ELR (cell line): ENCODE data around the gene CDKN2AIP.

Experiments used
- DNase-seq: peaks from one replicate; pipeline ENCODE4 v3.0.0-alpha.2; 2015; ENCODE audit warnings: low read depth

The CDKN2AIP gene, protein sequence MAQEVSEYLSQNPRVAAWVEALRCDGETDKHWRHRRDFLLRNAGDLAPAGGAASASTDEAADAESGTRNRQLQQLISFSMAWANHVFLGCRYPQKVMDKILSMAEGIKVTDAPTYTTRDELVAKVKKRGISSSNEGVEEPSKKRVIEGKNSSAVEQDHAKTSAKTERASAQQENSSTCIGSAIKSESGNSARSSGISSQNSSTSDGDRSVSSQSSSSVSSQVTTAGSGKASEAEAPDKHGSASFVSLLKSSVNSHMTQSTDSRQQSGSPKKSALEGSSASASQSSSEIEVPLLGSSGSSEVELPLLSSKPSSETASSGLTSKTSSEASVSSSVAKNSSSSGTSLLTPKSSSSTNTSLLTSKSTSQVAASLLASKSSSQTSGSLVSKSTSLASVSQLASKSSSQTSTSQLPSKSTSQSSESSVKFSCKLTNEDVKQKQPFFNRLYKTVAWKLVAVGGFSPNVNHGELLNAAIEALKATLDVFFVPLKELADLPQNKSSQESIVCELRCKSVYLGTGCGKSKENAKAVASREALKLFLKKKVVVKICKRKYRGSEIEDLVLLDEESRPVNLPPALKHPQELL

GRCh38 chr4:183444214-183445096, at the start of gene CDKN2AIP:
TSS of gene CDKN2AIP (plus strand) at chr4:183444636. CDS start at chr4:183444798, 162 bp downstream.
- peak; percentile 92 for DNase-seq

- no peak for DNase-seq
Observed at GRCh38 chr4:183395395-183395794, 49.0 kb upstream of the CDKN2AIP start.

- DNase-seq: peak; percentile 20
Observed at GRCh38 chr4:183396227-183396637, 48.2 kb upstream of the CDKN2AIP start.

DNA sequence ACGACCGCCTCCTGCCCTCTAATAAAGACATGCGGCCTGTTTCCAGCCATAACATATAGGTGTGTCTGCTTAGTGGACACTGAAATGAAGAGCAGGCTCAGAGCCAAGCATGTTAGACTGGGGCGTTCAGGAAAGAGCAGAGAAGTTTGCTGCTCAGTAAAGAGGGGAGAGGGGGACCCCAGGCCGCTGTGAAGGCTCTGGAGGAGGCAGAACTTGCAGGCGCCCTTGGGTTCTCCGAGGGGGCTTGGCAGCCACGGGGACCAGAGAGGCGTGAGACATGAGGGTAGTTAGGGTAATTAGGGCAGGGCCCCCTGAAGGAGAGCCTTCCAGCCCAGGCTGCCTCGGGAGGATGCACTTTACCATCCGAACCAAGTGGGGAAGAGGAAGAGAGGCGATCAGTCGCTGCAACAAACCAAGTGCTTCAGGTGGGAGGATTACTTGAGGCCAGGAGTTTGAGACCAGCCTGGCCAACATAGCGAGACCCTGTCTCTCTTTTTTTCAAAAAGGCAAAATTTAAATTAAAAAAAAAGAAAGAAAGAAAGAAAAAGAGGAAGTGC, 46.6 kb upstream of the CDKN2AIP start:
- no peak for DNase-seq

- peak; percentile 84 for DNase-seq
Observed at GRCh38 chr4:183398298-183399125, 45.9 kb upstream of the CDKN2AIP start.

DNA sequence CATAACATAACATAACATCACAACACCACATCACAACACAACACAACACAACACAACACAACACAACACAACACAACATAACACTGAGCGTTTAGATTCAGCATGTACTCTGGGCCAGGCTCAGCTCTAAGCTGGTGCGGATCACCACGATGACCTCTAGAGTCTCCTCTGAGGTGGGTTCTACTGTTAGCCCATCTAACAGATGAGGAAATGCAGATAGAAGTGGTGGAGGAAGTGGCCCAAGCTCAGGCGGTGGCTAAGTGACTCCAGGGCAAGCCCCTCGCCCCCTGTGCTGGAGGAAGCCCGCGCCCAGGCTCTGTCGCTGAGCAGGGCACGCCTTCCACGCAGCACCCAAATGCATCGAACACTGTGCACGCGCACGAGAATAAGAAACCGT, 45.3 kb upstream of the CDKN2AIP start:
- DNase-seq: no peak

GRCh38 chr4:183399616-183400015, 44.8 kb upstream of the CDKN2AIP start:
- no peak for DNase-seq

DNA sequence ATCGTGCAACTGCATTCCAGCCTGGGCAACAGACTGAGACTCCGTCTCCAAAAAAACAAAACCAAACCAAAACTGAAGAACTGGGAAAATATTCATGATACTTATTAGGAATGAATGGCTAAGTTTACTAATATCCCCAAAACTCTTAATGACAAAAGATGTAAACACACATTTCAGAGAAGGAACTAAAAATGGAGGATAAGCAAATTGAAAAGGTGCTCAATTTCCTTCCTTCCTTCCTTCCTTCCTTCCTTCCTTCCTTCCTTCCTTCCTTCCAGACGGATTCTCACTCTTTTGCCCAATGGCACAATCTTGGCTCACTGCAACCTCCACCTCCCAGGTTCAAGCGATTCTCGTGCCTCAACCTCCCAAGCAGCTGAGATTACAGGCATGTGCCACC, 44.4 kb upstream of the CDKN2AIP start:
- DNase-seq: no peak

- peak; percentile 14 for DNase-seq
Observed at GRCh38 chr4:183401473-183401872, 43.0 kb upstream of the CDKN2AIP start.

DNA sequence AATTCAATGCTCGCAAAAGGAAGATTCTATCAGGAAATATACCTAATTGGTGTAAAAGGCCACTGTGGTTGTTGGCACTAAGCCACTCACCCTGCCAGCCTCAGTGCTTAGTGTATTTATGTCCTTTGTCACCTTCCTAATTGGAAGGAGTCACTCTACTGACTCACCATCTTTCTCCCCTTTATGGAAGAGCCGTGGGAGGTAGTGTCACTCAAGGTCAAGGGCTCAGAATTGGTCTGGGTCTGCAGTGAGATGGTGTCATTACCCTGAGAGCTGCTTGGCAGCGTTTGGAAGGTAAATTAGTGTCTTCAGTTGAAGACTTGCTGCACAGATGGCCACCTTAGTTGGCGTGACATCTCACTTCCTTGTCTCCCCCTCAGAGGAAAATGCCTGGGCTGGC, 41.7 kb upstream of the CDKN2AIP start:
- no peak for DNase-seq

DNA sequence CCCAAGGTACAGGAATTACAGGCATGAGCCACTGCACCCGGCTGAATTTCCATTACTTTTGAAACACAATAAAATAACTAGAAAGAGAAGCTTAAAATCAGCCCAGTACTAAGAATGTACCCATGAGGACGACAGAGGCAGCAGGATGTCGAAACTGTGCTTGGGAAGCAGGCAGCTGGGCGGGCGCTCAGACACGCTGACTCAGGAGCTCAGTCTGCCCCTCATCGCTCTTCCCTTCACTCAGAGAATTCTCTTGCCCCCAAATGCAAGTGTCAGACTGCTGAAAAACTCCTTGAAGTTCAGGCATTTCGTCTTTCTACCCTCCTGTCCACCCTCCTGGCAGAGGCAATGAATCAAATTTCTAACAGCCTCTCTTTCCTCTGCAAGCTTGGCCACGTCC, 41.0 kb upstream of the CDKN2AIP start:
- DNase-seq: no peak

DNA sequence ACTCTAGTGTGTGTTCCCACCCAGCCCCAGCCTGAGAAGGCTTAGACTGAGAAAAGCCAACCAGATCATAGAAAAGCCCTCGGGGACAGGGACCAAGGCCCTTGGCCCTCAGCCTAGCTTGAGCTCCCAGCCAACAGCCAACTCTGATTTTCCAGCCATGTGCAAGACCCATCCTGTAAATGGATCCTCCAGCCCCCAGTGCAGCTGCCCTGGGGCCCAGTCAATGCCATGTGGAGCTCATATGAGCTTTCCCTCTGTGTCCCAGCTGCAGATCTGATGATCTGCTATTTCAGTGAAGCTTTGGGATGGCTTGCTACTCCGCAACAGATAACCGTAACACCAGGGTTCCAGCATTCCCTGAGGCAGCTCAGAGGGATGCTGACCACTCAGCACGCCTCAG, 40.5 kb upstream of the CDKN2AIP start:
- DNase-seq: no peak

- no peak for DNase-seq
Observed at GRCh38 chr4:183405303-183405702, 39.1 kb upstream of the CDKN2AIP start.

DNA sequence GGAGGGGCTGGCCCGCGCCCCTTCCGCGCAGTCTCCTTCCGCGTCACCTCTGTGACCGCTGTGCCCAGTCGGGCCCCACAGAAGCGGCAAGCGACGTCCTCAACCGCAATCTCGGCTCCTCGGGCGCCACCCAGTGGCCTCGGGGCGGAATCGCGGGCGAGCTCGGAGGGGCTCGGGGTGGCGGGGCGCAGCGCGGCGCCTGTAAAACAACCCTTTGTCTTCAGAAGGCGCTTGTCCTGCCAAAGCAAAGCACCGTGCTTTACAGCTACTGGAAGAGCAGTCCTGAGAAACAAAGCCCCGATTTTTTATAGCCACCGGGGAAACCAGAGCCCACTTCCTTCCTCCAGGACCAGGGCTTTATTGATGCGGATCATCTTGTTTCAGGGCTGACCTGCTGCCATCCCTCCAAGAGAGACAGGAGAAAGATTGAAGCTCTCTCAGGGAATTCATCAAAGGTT, 37.3 kb upstream of the CDKN2AIP start:
- peak; percentile 74 for DNase-seq

DNA sequence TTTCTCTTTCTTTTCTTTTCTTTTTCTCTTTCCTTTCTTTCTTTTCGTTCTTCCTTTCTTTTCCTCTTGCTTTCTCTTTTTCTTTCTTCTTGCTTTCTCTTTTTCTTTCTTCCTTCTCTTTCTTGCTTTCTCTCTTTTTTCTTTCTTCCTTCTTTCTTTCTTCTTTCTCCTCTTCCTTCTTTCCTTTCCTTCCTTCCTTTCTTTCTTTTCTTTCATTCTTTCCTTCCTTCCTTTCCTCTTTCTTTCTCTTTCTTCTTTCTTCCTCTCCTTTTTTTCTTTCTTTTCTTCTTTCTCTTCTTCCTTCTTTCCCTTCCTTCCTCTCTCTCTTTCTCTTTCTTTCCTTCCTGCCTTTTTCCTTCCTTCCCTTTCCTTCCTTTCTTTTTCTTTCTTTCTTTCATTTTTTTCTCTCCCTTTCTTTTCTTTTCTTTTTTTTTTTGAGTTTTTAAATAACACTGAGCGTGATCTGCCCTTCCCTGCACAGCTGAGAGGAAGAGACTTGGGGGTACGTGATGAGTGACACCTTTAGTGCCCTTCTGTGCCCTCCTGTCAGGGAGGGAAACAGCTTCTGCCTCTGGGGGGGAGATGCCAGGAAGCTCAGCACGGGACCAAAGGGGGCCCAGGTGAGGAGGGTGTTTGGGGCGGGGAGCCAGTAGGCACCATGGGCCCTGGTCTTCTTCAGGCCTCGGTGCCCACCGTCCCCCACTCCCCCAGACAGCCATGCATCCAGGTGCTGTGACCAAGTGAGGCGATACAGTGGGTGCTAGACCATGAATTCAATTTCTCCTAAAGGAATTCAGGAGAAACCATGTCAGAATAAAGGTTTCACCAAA, 36.6 kb upstream of the CDKN2AIP start:
- DNase-seq: no peak

GRCh38 chr4:183408796-183409195, 35.6 kb upstream of the CDKN2AIP start:
- no peak for DNase-seq

GRCh38 chr4:183409483-183409882, 35.0 kb upstream of the CDKN2AIP start:
- no peak for DNase-seq

DNA sequence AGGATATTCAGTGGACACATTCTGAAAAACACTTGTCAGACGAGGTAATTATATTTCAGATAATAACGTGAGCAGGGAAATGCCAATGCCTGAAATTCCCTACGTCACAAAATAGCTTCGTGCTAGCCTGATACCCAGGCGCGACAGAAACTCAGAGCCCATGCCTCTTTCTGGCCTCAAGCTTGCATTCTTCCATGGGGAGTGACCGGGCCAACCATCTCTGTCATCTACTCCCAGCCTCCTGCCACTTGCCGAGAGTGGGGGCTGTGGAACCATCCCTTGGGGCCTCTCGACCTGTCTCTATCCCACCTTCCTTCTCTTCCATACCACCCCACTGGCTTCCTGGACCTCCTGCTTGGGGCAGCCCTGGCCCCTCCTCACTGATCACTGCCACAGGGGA, 34.5 kb upstream of the CDKN2AIP start:
- no peak for DNase-seq

GRCh38 chr4:183411291-183411861, 33.1 kb upstream of the CDKN2AIP start:
- no peak for DNase-seq

DNA sequence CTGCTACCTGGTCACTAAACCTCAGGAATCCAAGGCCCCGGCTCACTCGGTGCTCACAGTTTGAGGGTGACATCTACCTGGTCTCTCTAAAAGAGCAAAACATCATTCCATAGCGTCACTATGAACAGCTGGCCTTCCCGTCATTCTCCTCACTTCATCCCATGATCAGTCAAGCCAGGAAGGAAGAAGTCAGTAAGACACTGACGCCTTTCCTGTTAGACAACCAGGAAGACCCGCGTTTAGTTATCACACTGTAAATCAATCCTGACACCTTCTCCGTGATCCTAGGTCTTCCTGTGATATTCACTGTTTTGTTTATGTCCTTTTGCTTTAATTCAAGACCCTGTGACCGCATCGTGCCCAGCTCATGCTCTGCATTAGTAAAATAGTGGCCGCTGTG, 31.6 kb upstream of the CDKN2AIP start:
- DNase-seq: no peak
